ENCODE measurements around the gene NDUFAF3. TPM values are rescaled to one million over a fixed set of nuclear protein-coding genes. Genes with fewer than 3 reads are reported as not detected.

The NDUFAF3 gene
- total and polyA plus RNA-seq, 4 experiments from 2014 or later = 77.9 to 169 (median 115) TPM

- H3K36me3 Mint-ChIP-seq = peaks cover 21 to 54% of the 10 kb centered on the region in 2 donors
- no peak overlapping the region for H3K27ac ChIP-seq (ENCODE audit: low read depth, low read length)
- peak overlapping the region in 4 of 7 donors; percentile 51 to 94 (median 89) for H3K27ac Mint-ChIP-seq
- peaks cover 25 to 78% (median 40%) of the 10 kb centered on the region in 4 donors for H3K4me1 Mint-ChIP-seq
- peaks cover 0 to 4% (median 0%) of the 10 kb centered on the region in 8 donors for H3K9me3 Mint-ChIP-seq
- H3K4me1 ChIP-seq (ENCODE audit: insufficient read depth, low read length) = peaks cover 40% of the 10 kb centered on the region
- H3K27me3 Mint-ChIP-seq = no peaks in the 10 kb centered on the region
- H3K4me3 ChIP-seq (ENCODE audit: low read length in 2 of 2) = no peak overlapping the region
- intact Hi-C loops (cut with micrococcal nuclease) = loop anchor here (5.0 to 10.0 kb wide), 2 partner anchors 132 to 320 kb away; partner anchors contain the start of gene USP4
- peaks cover 38% of the 10 kb centered on the region for H3K36me3 ChIP-seq (ENCODE audit: insufficient read depth, low read length)
- H3K27me3 ChIP-seq (ENCODE audit: insufficient read depth, low read length) = no peaks in the 10 kb centered on the region
- no peaks in the 10 kb centered on the region for H3K9me3 ChIP-seq (ENCODE audit: control insufficient read depth in 1 of 2, low read length in 2 of 2)
- H3K4me3 Mint-ChIP-seq = peak overlapping the region in 3 of 8 donors; percentile 10 to 55 (median 35)
- ChIA-PET CTCF (ENCODE audit: partially characterized antibody) (interaction anchor here (11.0 to 15.4 kb wide), 2 partner anchors 15 to 36 kb away, joined by 173 to 216 read pairs; partner anchors contain the start of genes P4HTM and WDR6), POLR2A (ENCODE audit: partially characterized antibody) (interaction anchor here (1.1 to 17.6 kb wide), 4 partner anchors 14 to 96 kb away, joined by 3 to 629 read pairs (median 190); partner anchors contain the start of genes DALRD3, P4HTM, USP19 and WDR6)
- DNase-seq = no peak
Observed at GRCh38 chr3:49025005-49025792, 3.3 kb downstream of the NDUFAF3 start.

- Mint-ChIP-seq H3K9me3 (peaks cover 0 to 4% (median 0%) of the 10 kb centered on the region in 8 donors), H3K36me3 (peaks cover 21 to 59% of the 10 kb centered on the region in 2 donors), H3K27ac (peak overlapping the region in 3 of 7 donors; percentile 86 to 94 (median 92)), H3K27me3 (no peaks in the 10 kb centered on the region), H3K4me1 (peaks cover 23 to 73% (median 37%) of the 10 kb centered on the region in 4 donors), H3K4me3 (peak overlapping the region in 2 of 8 donors; percentile 35 to 46)
- no peak overlapping the region for H3K27ac ChIP-seq (ENCODE audit: low read depth, low read length)
- H3K4me3 ChIP-seq (ENCODE audit: low read length in 2 of 2) = no peak overlapping the region
- no peak for DNase-seq
- intact Hi-C loops (cut with micrococcal nuclease) = loop anchor here (5.0 to 10.0 kb wide), 2 partner anchors 131 to 319 kb away; partner anchors contain the start of gene USP4
- H3K9me3 ChIP-seq (ENCODE audit: control insufficient read depth in 1 of 2, low read length in 2 of 2) = no peaks in the 10 kb centered on the region
- H3K36me3 ChIP-seq (ENCODE audit: insufficient read depth, low read length) = peaks cover 38% of the 10 kb centered on the region
- H3K4me1 ChIP-seq (ENCODE audit: insufficient read depth, low read length) = peaks cover 34% of the 10 kb centered on the region
- ChIA-PET POLR2A (ENCODE audit: partially characterized antibody) (interaction anchor here (0.8 to 17.6 kb wide), 7 partner anchors 15 to 315 kb away, joined by 3 to 629 read pairs (median 4); partner anchors contain the start of genes DALRD3, P4HTM, QRICH1 and USP19), CTCF (ENCODE audit: partially characterized antibody) (interaction anchor here (4.1 to 15.4 kb wide), 3 partner anchors 16 to 37 kb away, joined by 61 to 216 read pairs (median 173); partner anchors contain the start of genes P4HTM and WDR6)
- H3K27me3 ChIP-seq (ENCODE audit: insufficient read depth, low read length) = no peaks in the 10 kb centered on the region
Observed at GRCh38 chr3:49025793-49026520, 4.0 kb downstream of the NDUFAF3 start.

GRCh38 chr3:49026536-49026935 lies 4.6 kb downstream of the NDUFAF3 start:
- no peak overlapping the region for H3K27ac ChIP-seq (ENCODE audit: low read depth, low read length)
- no peaks in the 10 kb centered on the region for H3K27me3 ChIP-seq (ENCODE audit: insufficient read depth, low read length)
- H3K4me1 ChIP-seq (ENCODE audit: insufficient read depth, low read length) = peaks cover 34% of the 10 kb centered on the region
- DNase-seq = no peak
- POLR2A ChIA-PET (ENCODE audit: partially characterized antibody) = interaction anchor here (0.8 to 17.6 kb wide), 6 partner anchors 16 to 314 kb away, joined by 3 to 629 read pairs (median 5); partner anchors contain the start of genes DALRD3, P4HTM, QRICH1 and USP19
- peak overlapping the region in 1 of 8 donors; percentile 35 for H3K4me3 Mint-ChIP-seq
- H3K4me3 ChIP-seq (ENCODE audit: low read length in 2 of 2) = no peak overlapping the region
- no peaks in the 10 kb centered on the region for H3K9me3 ChIP-seq (ENCODE audit: control insufficient read depth in 1 of 2, low read length in 2 of 2)
- peaks cover 0 to 4% (median 0%) of the 10 kb centered on the region in 8 donors for H3K9me3 Mint-ChIP-seq
- no peaks in the 10 kb centered on the region for H3K27me3 Mint-ChIP-seq
- intact Hi-C loops (cut with micrococcal nuclease) = loop anchor here (5.0 to 10.0 kb wide), 2 partner anchors 131 to 318 kb away; partner anchors contain the start of gene USP4
- H3K4me1 Mint-ChIP-seq = peaks cover 21 to 69% (median 34%) of the 10 kb centered on the region in 4 donors
- CTCF ChIA-PET (ENCODE audit: partially characterized antibody) = interaction anchor here (4.1 kb wide), 1 partner anchor 38 kb away, joined by 61 read pairs; the partner anchor contains the start of gene P4HTM
- peak overlapping the region in 5 of 7 donors; percentile 57 to 94 (median 76) for H3K27ac Mint-ChIP-seq
- peaks cover 42% of the 10 kb centered on the region for H3K36me3 ChIP-seq (ENCODE audit: insufficient read depth, low read length)
- H3K36me3 Mint-ChIP-seq = peaks cover 26 to 59% of the 10 kb centered on the region in 2 donors

- Histone ChIP-seq H3K4me1 (ENCODE audit: insufficient read depth, low read length) (peaks cover 32% of the 10 kb centered on the region), H3K27me3 (ENCODE audit: insufficient read depth, low read length) (no peaks in the 10 kb centered on the region), H3K27ac (ENCODE audit: low read depth, low read length) (peak overlapping the region; percentile 93), H3K9me3 (ENCODE audit: control insufficient read depth in 1 of 2, low read length in 2 of 2) (no peaks in the 10 kb centered on the region), H3K4me3 (ENCODE audit: low read length in 2 of 2) (no peak overlapping the region), H3K36me3 (ENCODE audit: insufficient read depth, low read length) (peaks cover 53% of the 10 kb centered on the region)
- CTCF ChIA-PET (ENCODE audit: partially characterized antibody) = interaction anchor here (4.1 kb wide), 1 partner anchor 39 kb away, joined by 61 read pairs; the partner anchor contains the start of gene P4HTM
- Mint-ChIP-seq H3K4me3 (no peak overlapping the region), H3K27ac (peak overlapping the region; percentile 94 to 100 (median 99)), H3K36me3 (peaks cover 35 to 66% of the 10 kb centered on the region in 2 donors), H3K27me3 (no peaks in the 10 kb centered on the region), H3K9me3 (peaks cover 0 to 4% (median 0%) of the 10 kb centered on the region in 8 donors), H3K4me1 (peaks cover 21 to 65% (median 30%) of the 10 kb centered on the region in 4 donors)
- DNase-seq = no peak
- POLR2A ChIA-PET (ENCODE audit: partially characterized antibody) = interaction anchor here (0.6 to 17.6 kb wide), 3 partner anchors 12 to 36 kb away, joined by 4 to 629 read pairs (median 377); partner anchors contain the start of genes DALRD3, P4HTM and WDR6
- intact Hi-C loops (cut with micrococcal nuclease) = loop anchor here (2.0 to 10.0 kb wide), 3 partner anchors 65 to 317 kb away; partner anchors contain the start of gene USP4
Observed at GRCh38 chr3:49027634-49028033, 5.7 kb downstream of the NDUFAF3 start.

GRCh38 chr3:49028298-49028672 lies 6.4 kb downstream of the NDUFAF3 start:
- CTCF ChIA-PET (ENCODE audit: partially characterized antibody) = interaction anchor here (1.7 to 4.1 kb wide), 3 partner anchors 21 to 66 kb away, joined by 6 to 61 read pairs (median 11); partner anchors contain the start of genes P4HTM, QRICH1 and WDR6
- Histone ChIP-seq H3K4me1 (ENCODE audit: insufficient read depth, low read length) (peaks cover 25% of the 10 kb centered on the region), H3K27ac (ENCODE audit: low read depth, low read length) (peak overlapping the region; percentile 93), H3K36me3 (ENCODE audit: insufficient read depth, low read length) (peaks cover 53% of the 10 kb centered on the region), H3K4me3 (ENCODE audit: low read length in 2 of 2) (peak overlapping the region in 1 of 2 donors; percentile 77), H3K9me3 (ENCODE audit: control insufficient read depth in 1 of 2, low read length in 2 of 2) (no peaks in the 10 kb centered on the region), H3K27me3 (ENCODE audit: insufficient read depth, low read length) (no peaks in the 10 kb centered on the region)
- Mint-ChIP-seq H3K4me3 (peak overlapping the region; percentile 90 to 97 (median 92)), H3K27ac (peak overlapping the region; percentile 94 to 100 (median 99)), H3K9me3 (peaks cover 0 to 4% (median 0%) of the 10 kb centered on the region in 8 donors), H3K36me3 (peaks cover 39 to 66% of the 10 kb centered on the region in 2 donors), H3K4me1 (peaks cover 18 to 59% (median 24%) of the 10 kb centered on the region in 4 donors), H3K27me3 (no peaks in the 10 kb centered on the region)
- DNase-seq = no peak
- POLR2A ChIA-PET (ENCODE audit: partially characterized antibody) = interaction anchor here (0.6 to 17.6 kb wide), 10 partner anchors 9 to 442 kb away, joined by 3 to 629 read pairs (median 4); partner anchors contain the start of genes DAG1, DALRD3, P4HTM and QRICH1
- intact Hi-C loops (cut with micrococcal nuclease) = loop anchor here (2.0 to 10.0 kb wide), 3 partner anchors 65 to 317 kb away; partner anchors contain the start of gene USP4

All from CD4-positive, alpha-beta memory T cell (primary cell).